GM23248 (cell line): Measurements from ENCODE around the gene CCDC170.

Experiments used
- EZH2 ChIP-seq: fragments of 200-600 bp; sonication (generic); IDR thresholded peaks from 2 replicates; pipeline ENCODE4 v1.6.1; 2018; ENCODE audit warnings: antibody characterized with exemption, mild to moderate bottlenecking; ENCODE audit not compliant: insufficient read depth, poor library complexity, severe bottlenecking
- EZH2phosphoT487 ChIP-seq: fragments of 200-600 bp; sonication (generic); IDR thresholded peaks from 2 replicates; pipeline ENCODE4 v1.6.1; 2018; ENCODE audit warnings: antibody characterized with exemption, moderate library complexity, mild to moderate bottlenecking, low read depth; ENCODE audit not compliant: insufficient read depth

DNA sequence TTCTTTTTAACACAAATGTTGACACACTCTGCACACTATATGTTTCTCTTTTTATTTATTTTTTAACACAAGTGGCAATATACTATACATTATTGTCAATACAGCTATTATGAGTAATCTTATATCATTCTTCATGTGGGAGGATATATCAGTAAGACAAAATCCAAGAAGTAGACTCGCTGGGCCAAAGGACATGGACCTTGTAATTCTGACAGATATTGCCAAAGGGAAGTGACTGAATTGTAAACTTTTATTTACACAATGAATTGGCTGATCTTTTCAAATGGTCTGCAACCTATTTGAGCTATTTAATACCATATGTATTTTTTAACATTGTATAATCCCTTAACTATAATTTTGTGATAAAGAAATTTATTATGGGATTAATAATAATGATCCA lies 56.0 kb downstream of the CCDC170 start:
- TF ChIP-seq EZH2 (no peak), EZH2phosphoT487 (no peak)
